ENCODE results near the gene PHLPP1. TPM values are rescaled to one million over a fixed set of nuclear protein-coding genes. Genes with fewer than 3 reads are reported as not detected.

Gene PHLPP1
- total RNA-seq, 2 donors from 2014 or later = 8.6 to 20.8 TPM

DNA sequence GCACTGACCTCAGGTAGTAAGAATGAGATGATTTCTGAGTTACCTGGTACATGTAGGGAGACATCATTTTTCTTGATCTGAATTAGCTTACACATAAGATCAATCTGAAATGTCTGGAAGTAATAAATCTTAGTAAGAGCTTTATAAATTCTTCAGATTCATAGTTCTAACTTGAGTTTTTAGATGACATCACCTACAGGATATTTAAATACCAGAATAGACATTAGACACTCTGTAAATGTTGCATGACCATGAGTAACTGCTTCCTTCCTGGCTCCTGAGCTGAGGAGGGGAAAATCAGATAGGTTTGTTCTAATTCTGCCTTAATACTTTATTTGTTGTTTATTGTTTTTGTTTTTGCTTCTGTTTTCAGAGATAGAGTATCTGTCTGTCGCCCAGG is 181.8 kb downstream of the PHLPP1 start:
- no peak overlapping the region for H3K4me3 ChIP-seq
- TF ChIP-seq POLR2A (IDR thresholded peaks at IDR 0.05) (no peak), CTCF (IDR thresholded peaks at IDR 0.05) (no peak)
- ATAC-seq = no peak
- peaks cover 0 to 2% of the 10 kb centered on the region in 2 donors for H3K36me3 ChIP-seq (replicated peaks in 1 of 2; ENCODE audit: insufficient read depth in 1 of 2, low read depth in 2 of 2)
- no peaks in the 10 kb centered on the region for H3K9me3 ChIP-seq
- no peaks in the 10 kb centered on the region for H3K27me3 ChIP-seq
- intact Hi-C loops (cut with DNase I) = no loop called here
- DNase-seq = no peak
- H3K4me1 ChIP-seq = no peaks in the 10 kb centered on the region
- H3K27ac ChIP-seq = no peak overlapping the region
- WGBS, 2 donors = 93 to 100% methylated on average over 1 of the region's 1 CpG

- intact Hi-C loops (cut with DNase I) = no loop called here
- Histone ChIP-seq H3K27me3 (no peaks in the 10 kb centered on the region), H3K4me3 (no peak overlapping the region), H3K27ac (no peak overlapping the region), H3K36me3 (replicated peaks in 1 of 2; ENCODE audit: insufficient read depth in 1 of 2, low read depth in 2 of 2) (peaks cover 0 to 4% of the 10 kb centered on the region in 2 donors), H3K4me1 (no peaks in the 10 kb centered on the region), H3K9me3 (no peaks in the 10 kb centered on the region)
- 93 to 96% methylated on average over 2 of the region's 2 CpGs for WGBS, 2 donors
- DNase-seq (no peak), ATAC-seq (no peak)
- TF ChIP-seq POLR2A (IDR thresholded peaks at IDR 0.05) (no peak), CTCF (IDR thresholded peaks at IDR 0.05) (no peak)
These were observed 183.0 kb downstream of the PHLPP1 start for GRCh38 chr18:62898359-62898758.

DNA sequence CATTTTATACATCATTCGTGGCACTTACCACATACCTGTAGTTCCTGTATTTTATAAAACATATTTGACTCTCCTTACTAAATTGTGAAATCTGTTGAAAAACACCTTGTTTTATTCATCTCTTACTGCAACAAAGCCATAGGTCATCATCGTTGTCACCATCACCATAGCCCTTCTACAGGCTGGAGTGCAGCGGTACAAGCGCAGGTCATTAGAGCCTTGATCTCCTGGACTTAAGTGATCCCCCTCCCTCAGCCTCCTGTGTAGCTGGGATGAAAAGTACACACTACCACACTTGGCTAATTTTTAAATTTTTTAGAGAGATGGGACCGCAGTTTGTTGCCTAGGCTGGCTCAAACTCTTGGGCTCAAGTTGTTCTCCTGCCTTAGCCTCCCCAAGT is 184.2 kb downstream of the PHLPP1 start:
- Histone ChIP-seq H3K27me3 (no peaks in the 10 kb centered on the region), H3K36me3 (replicated peaks in 1 of 2; ENCODE audit: insufficient read depth in 1 of 2, low read depth in 2 of 2) (peaks cover 0 to 4% of the 10 kb centered on the region in 2 donors), H3K27ac (no peak overlapping the region), H3K4me3 (no peak overlapping the region), H3K9me3 (no peaks in the 10 kb centered on the region), H3K4me1 (peaks cover 5% of the 10 kb centered on the region)
- WGBS, 2 donors = 86 to 94% methylated on average over 5 of the region's 5 CpGs
- no peak for DNase-seq
- TF ChIP-seq CTCF (IDR thresholded peaks at IDR 0.05) (no peak), POLR2A (IDR thresholded peaks at IDR 0.05) (no peak)
- no peak for ATAC-seq
- intact Hi-C loops (cut with DNase I) = no loop called here

DNA sequence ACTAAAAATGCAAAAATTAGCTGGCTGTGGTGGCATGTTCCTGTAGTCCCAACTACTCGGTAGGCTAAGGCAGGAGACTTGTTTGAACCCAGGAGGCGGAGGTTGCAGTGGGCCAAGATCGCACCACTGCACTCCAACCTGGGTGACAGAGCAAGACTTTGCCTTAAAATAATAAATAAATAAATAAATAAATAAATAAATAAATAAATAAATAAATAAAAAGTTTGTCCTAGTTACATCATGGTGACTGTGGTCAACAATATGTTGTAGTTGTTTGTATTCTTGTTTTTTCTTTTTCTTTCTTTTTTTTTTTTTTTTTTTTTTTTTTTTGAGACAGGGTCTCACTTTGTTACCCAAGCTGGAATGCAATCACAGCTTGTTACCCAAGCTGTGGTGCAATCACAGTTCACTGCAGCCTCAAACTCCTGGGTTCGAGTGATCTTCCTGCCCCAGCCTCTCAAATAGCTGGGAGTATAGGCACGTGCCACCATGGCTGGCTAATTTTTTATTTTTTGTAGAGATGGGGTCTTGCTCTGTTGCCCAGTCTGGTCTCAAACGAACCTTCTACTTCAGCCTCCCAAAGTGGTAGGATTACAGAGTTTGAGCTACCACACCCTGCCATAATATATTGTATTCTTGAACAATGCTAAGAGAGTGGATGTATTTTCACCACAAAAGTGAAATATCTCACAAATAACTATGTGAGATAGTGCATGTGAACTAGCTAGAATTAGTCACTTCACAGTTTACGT is 185.0 kb downstream of the PHLPP1 start:
- peaks cover 0 to 4% of the 10 kb centered on the region in 2 donors for H3K36me3 ChIP-seq (replicated peaks in 1 of 2; ENCODE audit: insufficient read depth in 1 of 2, low read depth in 2 of 2)
- intact Hi-C loops (cut with DNase I) = no loop called here

More for the DNA sequence above, 185.0 kb downstream of the PHLPP1 start:
- TF ChIP-seq CTCF (IDR thresholded peaks at IDR 0.05) = no peak
- TF ChIP-seq POLR2A (IDR thresholded peaks at IDR 0.05) = no peak
- Histone ChIP-seq H3K4me1 (peaks cover 10% of the 10 kb centered on the region), H3K4me3 (no peak overlapping the region), H3K9me3 (no peaks in the 10 kb centered on the region), H3K27ac (no peak overlapping the region), H3K27me3 (no peaks in the 10 kb centered on the region)
- WGBS, 2 donors = 97% methylated on average over 7 of the region's 7 CpGs
- no peak for ATAC-seq
- no peak for DNase-seq
